Activated CD8-positive, alpha-beta T cell treated with anti-CD3 and anti-CD28 coated beads for 36 hours (primary cell): ENCODE measurements around the gene SSBP4. TPM values are rescaled to one million over a fixed set of nuclear protein-coding genes. Genes with fewer than 3 reads are reported as not detected.

Experiments
- ATAC-seq: fragments of 200-7000 bp; cut with Tn5 transposase; one replicate; pipeline ENCODE4 v1.10.0; 2021; ENCODE audit warnings: mild to moderate bottlenecking, moderate library complexity
- CTCF ChIA-PET: fragments of 350-600 bp; sonication (Branson Sonifier 250); formaldehyde crosslinking; loops from one replicate; lab custom pipeline; 2021; ENCODE audit warnings: antibody characterized with exemption; lab: Charles Lee
- POLR2A ChIA-PET: fragments of 350-600 bp; sonication (Branson Sonifier 250); formaldehyde crosslinking; loops from one replicate; lab custom pipeline; 2021; ENCODE audit warnings: antibody characterized with exemption; lab: Charles Lee
- DNase-seq: peaks from one replicate; pipeline ENCODE4 v3.0.0-alpha.2; 2020
- H3K27ac Mint-ChIP-seq: one replicate; pipeline ENCODE4 v1.8.0; 2021; ENCODE audit warnings: mild to moderate bottlenecking, mixed read lengths
- H3K27me3 Mint-ChIP-seq: one replicate; pipeline ENCODE4 v1.8.0; 2021; ENCODE audit warnings: mixed read lengths
- H3K36me3 Mint-ChIP-seq: one replicate; pipeline ENCODE4 v1.8.0; 2021; ENCODE audit warnings: low read depth, mixed read lengths
- H3K4me1 Mint-ChIP-seq: one replicate; pipeline ENCODE4 v1.8.0; 2021; ENCODE audit warnings: low read depth, mixed read lengths
- H3K4me3 Mint-ChIP-seq: one replicate; pipeline ENCODE4 v1.8.0; 2021; ENCODE audit warnings: mild to moderate bottlenecking, moderate library complexity, mixed read lengths
- H3K9me3 Mint-ChIP-seq: one replicate; pipeline ENCODE4 v1.8.0; 2021; ENCODE audit warnings: mixed read lengths
- intact Hi-C: fragments of 100-400 bp; cut with micrococcal nuclease; formaldehyde crosslinking; loops from one replicate; pipeline ENCODE4 v1.10.0; 2022
- total RNA-seq, 2 experiments: library from RNA; stranded (reverse); gene quantifications; one replicate each; pipeline ENCODE4 v1.2.3, GENCODE V29; 2021
- TF ChIP-seq, protein P1 (sequence below): fragments of 200-600 bp; IDR thresholded peaks from one replicate; pipeline ENCODE4 v1.8.0; 2022; ENCODE audit warnings: antibody characterized with exemption, mild to moderate bottlenecking

The SSBP4 gene
- total RNA-seq, 2 experiments from 2014 or later = 98.2 to 102 TPM

DNA sequence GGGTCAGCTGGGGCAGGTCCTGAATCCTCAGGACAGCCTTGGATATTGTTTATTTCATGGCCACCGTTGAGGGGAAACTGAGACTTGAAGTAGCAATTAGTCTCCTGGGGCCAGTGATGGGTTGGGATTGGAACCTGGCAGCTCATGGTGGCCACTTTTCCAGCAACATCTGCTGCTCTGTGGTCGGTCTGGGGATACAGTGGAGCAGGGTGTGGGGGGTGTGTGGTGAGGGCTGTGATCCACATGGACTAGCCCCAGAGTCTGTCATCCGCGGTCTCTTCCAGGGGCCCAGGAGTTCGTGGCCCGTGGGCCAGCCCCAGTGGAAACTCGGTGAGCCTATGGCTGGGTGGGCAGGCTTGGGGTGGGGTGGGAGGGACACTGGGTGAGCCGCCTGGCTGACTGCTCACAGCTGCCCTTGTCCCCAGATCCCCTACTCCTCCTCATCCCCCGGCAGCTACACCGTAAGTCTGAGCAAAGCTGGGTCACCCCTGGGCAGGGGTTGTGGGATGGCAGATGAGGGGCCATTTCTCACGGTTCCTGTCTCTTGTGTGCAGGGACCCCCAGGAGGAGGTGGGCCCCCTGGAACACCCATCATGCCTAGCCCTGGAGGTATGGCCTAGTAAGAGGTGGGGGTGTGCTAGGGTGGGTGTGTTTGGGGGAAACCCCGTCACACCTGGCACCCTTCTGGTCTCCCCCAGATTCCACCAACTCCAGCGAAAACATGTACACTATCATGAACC, 13.2 kb downstream of the SSBP4 start:
- ChIA-PET POLR2A (interaction anchor here (6.8 kb wide), 1 partner anchor 12 kb away, joined by 81 read pairs; the partner anchor contains the start of gene SSBP4), CTCF (interaction anchor here (1.2 kb wide), 1 partner anchor 11 kb away, joined by 3 read pairs; no protein-coding TSS in a partner anchor)
- H3K27me3 Mint-ChIP-seq = no peaks in the 10 kb centered on the region
- H3K27ac Mint-ChIP-seq = peak overlapping the region; percentile 34
- H3K36me3 Mint-ChIP-seq = peaks cover 16% of the 10 kb centered on the region
- H3K4me1 Mint-ChIP-seq = peaks cover 20% of the 10 kb centered on the region
- H3K9me3 Mint-ChIP-seq = no peaks in the 10 kb centered on the region
- DNase-seq = no peak
- no peak for ATAC-seq
- intact Hi-C loops = no loop called here
- H3K4me3 Mint-ChIP-seq = peak overlapping the region; percentile 47
- TF ChIP-seq, protein P1, sequence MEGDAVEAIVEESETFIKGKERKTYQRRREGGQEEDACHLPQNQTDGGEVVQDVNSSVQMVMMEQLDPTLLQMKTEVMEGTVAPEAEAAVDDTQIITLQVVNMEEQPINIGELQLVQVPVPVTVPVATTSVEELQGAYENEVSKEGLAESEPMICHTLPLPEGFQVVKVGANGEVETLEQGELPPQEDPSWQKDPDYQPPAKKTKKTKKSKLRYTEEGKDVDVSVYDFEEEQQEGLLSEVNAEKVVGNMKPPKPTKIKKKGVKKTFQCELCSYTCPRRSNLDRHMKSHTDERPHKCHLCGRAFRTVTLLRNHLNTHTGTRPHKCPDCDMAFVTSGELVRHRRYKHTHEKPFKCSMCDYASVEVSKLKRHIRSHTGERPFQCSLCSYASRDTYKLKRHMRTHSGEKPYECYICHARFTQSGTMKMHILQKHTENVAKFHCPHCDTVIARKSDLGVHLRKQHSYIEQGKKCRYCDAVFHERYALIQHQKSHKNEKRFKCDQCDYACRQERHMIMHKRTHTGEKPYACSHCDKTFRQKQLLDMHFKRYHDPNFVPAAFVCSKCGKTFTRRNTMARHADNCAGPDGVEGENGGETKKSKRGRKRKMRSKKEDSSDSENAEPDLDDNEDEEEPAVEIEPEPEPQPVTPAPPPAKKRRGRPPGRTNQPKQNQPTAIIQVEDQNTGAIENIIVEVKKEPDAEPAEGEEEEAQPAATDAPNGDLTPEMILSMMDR = no peak

- Mint-ChIP-seq H3K4me1 (peaks cover 20% of the 10 kb centered on the region), H3K27me3 (no peaks in the 10 kb centered on the region), H3K27ac (peak overlapping the region; percentile 34), H3K4me3 (peak overlapping the region; percentile 47), H3K9me3 (no peaks in the 10 kb centered on the region), H3K36me3 (peaks cover 16% of the 10 kb centered on the region)
- POLR2A ChIA-PET = interaction anchor here (1.0 to 6.8 kb wide), 2 partner anchors 13 to 87 kb away, joined by 3 to 81 read pairs; partner anchors contain the start of gene SSBP4
- TF ChIP-seq, protein P1 = no peak
- CTCF ChIA-PET = no interaction called here
- intact Hi-C loops = no loop called here
- ATAC-seq = no peak
- peak; percentile 52 for DNase-seq
Observed at GRCh38 chr19:18433015-18433691, 14.0 kb downstream of the SSBP4 start.

DNA sequence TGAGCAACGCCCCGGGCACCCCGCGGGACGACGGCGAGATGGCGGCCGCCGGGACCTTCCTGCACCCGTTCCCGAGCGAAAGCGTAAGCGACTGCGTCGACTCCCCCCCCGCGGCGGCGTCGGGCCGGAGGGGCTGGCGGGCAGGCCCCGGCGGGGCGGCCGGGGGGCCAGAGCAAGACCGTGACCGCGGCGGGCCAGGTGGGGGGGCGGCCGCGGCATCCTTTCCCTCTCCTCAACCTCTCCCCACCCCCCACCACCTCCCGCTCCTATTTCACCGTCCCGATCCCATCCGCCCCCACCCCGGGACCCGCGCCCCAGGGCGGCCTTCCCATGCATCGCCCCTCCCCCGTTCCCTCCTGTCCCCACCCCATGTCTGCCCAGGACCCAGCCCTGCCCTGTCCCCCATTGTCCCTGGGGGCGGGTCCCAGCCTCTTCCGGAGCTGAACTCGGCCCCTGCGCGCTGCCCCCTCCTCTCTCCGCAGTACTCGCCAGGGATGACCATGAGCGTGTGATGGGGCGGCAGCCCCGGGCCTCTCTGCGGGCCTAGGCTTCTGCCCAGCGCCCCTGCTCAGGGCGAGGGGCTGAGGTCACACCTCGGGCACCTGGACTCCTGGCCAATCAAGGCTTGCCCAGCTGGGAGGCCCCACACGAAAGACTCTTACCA, 14.7 kb downstream of the SSBP4 start:
- ChIA-PET CTCF (interaction anchor here (0.6 to 1.6 kb wide), 3 partner anchors 12 to 76 kb away, joined by 3 to 4 read pairs (median 3); no protein-coding TSS in a partner anchor), POLR2A (interaction anchor here (1.0 to 6.8 kb wide), 3 partner anchors 8 to 86 kb away, joined by 3 to 81 read pairs (median 3); partner anchors contain the start of gene SSBP4)
- DNase-seq = no peak
- intact Hi-C loops = no loop called here
- ATAC-seq = no peak
- Mint-ChIP-seq H3K9me3 (no peaks in the 10 kb centered on the region), H3K27ac (no peak overlapping the region), H3K36me3 (peaks cover 16% of the 10 kb centered on the region), H3K4me1 (peaks cover 20% of the 10 kb centered on the region), H3K27me3 (no peaks in the 10 kb centered on the region), H3K4me3 (peak overlapping the region; percentile 41)
- TF ChIP-seq, protein P1 = no peak

- POLR2A ChIA-PET = interaction anchor here (1.0 to 6.8 kb wide), 3 partner anchors 9 to 86 kb away, joined by 3 to 81 read pairs (median 3); partner anchors contain the start of gene SSBP4
- DNase-seq = no peak
- CTCF ChIA-PET = interaction anchor here (0.6 to 1.6 kb wide), 4 partner anchors 13 to 75 kb away, joined by 3 to 4 read pairs (median 4); no protein-coding TSS in a partner anchor
- ATAC-seq = no peak
- TF ChIP-seq, protein P1 = no peak
- Mint-ChIP-seq H3K27me3 (no peaks in the 10 kb centered on the region), H3K9me3 (no peaks in the 10 kb centered on the region), H3K4me1 (peaks cover 23% of the 10 kb centered on the region), H3K27ac (no peak overlapping the region), H3K4me3 (peak overlapping the region; percentile 41), H3K36me3 (peaks cover 16% of the 10 kb centered on the region)
- intact Hi-C loops = no loop called here
Observed at GRCh38 chr19:18434411-18435175, 15.4 kb downstream of the SSBP4 start.
